IMR-90 (cell line): ENCODE measurements around the gene SLC27A6. TPM values are rescaled to one million over a fixed set of nuclear protein-coding genes. Genes with fewer than 3 reads are reported as not detected.

ENCODE experiments used
- ATAC-seq: fragments of 200-7000 bp; cut with Tn5 transposase; 2 replicates; pipeline ENCODE4 v1.9.1; 2020; ENCODE audit warnings: low read depth, mild to moderate bottlenecking, moderate library complexity
- BruUV-seq: library from RNA; stranded (reverse); fragments of 400-500 nt; replicated peaks from 2 replicates; lab custom pipeline; 2021; lab: Mats Ljungman, UMichigan
- CTCF ChIA-PET: fragments of 300-600 bp; formaldehyde crosslinking; extraction: SDS; loops from one replicate; lab custom pipeline; 2021; ENCODE audit warnings: antibody characterized with exemption; lab: Yijun Ruan, JAX
- POLR2A ChIA-PET: fragments of 300-600 bp; sonication (Branson Sonifier 250); formaldehyde crosslinking; loops from one replicate; lab custom pipeline; 2022; ENCODE audit warnings: antibody characterized with exemption; ENCODE audit not compliant: unreplicated experiment; lab: Charles Lee
- DNase-seq: peaks from one replicate; pipeline ENCODE4 v3.0.0; 2013
- H2AFZ ChIP-seq: replicated peaks from 2 replicates; pipeline ENCODE3; 2013; ENCODE audit warnings: low read length, mild to moderate bottlenecking; ENCODE audit not compliant: poor library complexity
- H2AK5ac ChIP-seq: 2 replicates; pipeline ENCODE4 v1.6.1; 2013; ENCODE audit warnings: low read depth, low read length, inconsistent platforms
- H2AK9ac ChIP-seq: replicated peaks from 2 replicates; pipeline ENCODE3; 2013; ENCODE audit warnings: mild to moderate bottlenecking, low read depth, low read length, moderate library complexity; ENCODE audit not compliant: poor library complexity
- H2BK120ac ChIP-seq: 2 replicates; pipeline ENCODE4 v1.6.1; 2013; ENCODE audit warnings: low read depth, low read length, inconsistent platforms
- H2BK15ac ChIP-seq: 3 replicates; pipeline ENCODE4 v1.6.1; 2013; ENCODE audit warnings: low read depth, low read length, inconsistent platforms
- H2BK20ac ChIP-seq: 2 replicates; pipeline ENCODE4 v1.6.1; 2013; ENCODE audit warnings: low read depth, mild to moderate bottlenecking, inconsistent platforms, low read length, moderate library complexity
- H2BK5ac ChIP-seq: 2 replicates; pipeline ENCODE4 v1.6.1; 2013; ENCODE audit warnings: mild to moderate bottlenecking, low read depth, low read length, inconsistent platforms; ENCODE audit not compliant: poor library complexity, severe bottlenecking
- H3K14ac ChIP-seq: replicated peaks from 2 replicates; pipeline ENCODE4 v1.6.1; 2013; ENCODE audit warnings: low read depth, low read length, inconsistent platforms
- H3K18ac ChIP-seq: 2 replicates; pipeline ENCODE4 v1.6.1; 2013; ENCODE audit warnings: low read depth, low read length, control low read depth
- H3K23ac ChIP-seq: 2 replicates; pipeline ENCODE4 v1.6.1; 2013; ENCODE audit warnings: low read depth, low read length, inconsistent platforms
- H3K27ac ChIP-seq: 2 replicates; pipeline ENCODE4 v1.5.1; 2013; ENCODE audit warnings: mild to moderate bottlenecking, control low read depth, low read length; ENCODE audit not compliant: insufficient read depth
- H3K27me3 ChIP-seq: 2 replicates; pipeline ENCODE4 v1.6.1; 2013; ENCODE audit warnings: low read length; ENCODE audit not compliant: control insufficient read depth, insufficient read depth
- H3K36me3 ChIP-seq: 2 replicates; pipeline ENCODE4 v1.6.1; 2013; ENCODE audit warnings: low read length, mixed read lengths; ENCODE audit not compliant: control insufficient read depth, insufficient read depth
- H3K4ac ChIP-seq: 2 replicates; pipeline ENCODE4 v1.6.1; 2013; ENCODE audit warnings: low read depth, low read length, inconsistent platforms
- H3K4me1 ChIP-seq: 2 replicates; pipeline ENCODE4 v1.6.1; 2013; ENCODE audit warnings: low read length, mixed read lengths; ENCODE audit not compliant: control insufficient read depth, insufficient read depth
- H3K4me2 ChIP-seq: 2 replicates; pipeline ENCODE4 v1.6.1; 2013; ENCODE audit warnings: low read depth, mild to moderate bottlenecking, control low read depth, low read length, moderate library complexity
- H3K4me3 ChIP-seq: 2 replicates; pipeline ENCODE4 v1.5.1; 2013; ENCODE audit warnings: low read depth, mild to moderate bottlenecking, control low read depth, low read length, moderate library complexity; ENCODE audit not compliant: insufficient read depth
- H3K56ac ChIP-seq: 2 replicates; pipeline ENCODE4 v1.6.1; 2013; ENCODE audit warnings: low read length, inconsistent platforms; ENCODE audit not compliant: insufficient read depth; ENCODE audit errors: extremely low read depth
- H3K79me1 ChIP-seq, 2 experiments: 2 replicates each; pipeline ENCODE4 v1.6.1; 2013; ENCODE audit warnings: low read length in 2 of 2, inconsistent platforms in 1 of 2, low read depth in 1 of 2
- H3K9ac ChIP-seq: 2 replicates; pipeline ENCODE4 v1.6.1; 2013; ENCODE audit warnings: low read depth, low read length, control low read depth
- H3K9me1 ChIP-seq: 2 replicates; pipeline ENCODE4 v1.6.1; 2013; ENCODE audit warnings: low read length, inconsistent platforms; ENCODE audit not compliant: insufficient read depth
- H3K9me3 ChIP-seq: 2 replicates; pipeline ENCODE4 v1.6.1; 2013; ENCODE audit warnings: low read length; ENCODE audit not compliant: control insufficient read depth, insufficient read depth
- H4K20me1 ChIP-seq: 2 replicates; pipeline ENCODE4 v1.6.1; 2013; ENCODE audit warnings: low read length, inconsistent platforms; ENCODE audit not compliant: insufficient read depth
- H4K5ac ChIP-seq: 2 replicates; pipeline ENCODE4 v1.6.1; 2013; ENCODE audit warnings: mild to moderate bottlenecking, low read depth, low read length, control low read depth
- H4K8ac ChIP-seq, 2 experiments: 2 replicates each; pipeline ENCODE4 v1.6.1; 2013; ENCODE audit warnings: low read depth in 2 of 2, low read length in 2 of 2, control low read depth in 1 of 2, inconsistent platforms in 1 of 2
- H4K91ac ChIP-seq: 2 replicates; pipeline ENCODE4 v1.6.1; 2013; ENCODE audit warnings: low read depth, low read length, inconsistent platforms; ENCODE audit not compliant: insufficient read depth
- BHLHE40 ChIP-seq: fragments of 150-350 bp; IDR thresholded peaks from 2 replicates; pipeline ENCODE4 v1.6.1; 2016; ENCODE audit warnings: mild to moderate bottlenecking, low read depth, low read length
- CEBPB ChIP-seq: IDR thresholded peaks from 2 replicates; pipeline ENCODE4 v1.6.1; 2012; ENCODE audit warnings: low read depth, low read length, improper control_type of control experiment
- CHD1 ChIP-seq: IDR thresholded peaks from 2 replicates; pipeline ENCODE4 v1.6.1; 2012; ENCODE audit warnings: low read depth, low read length, improper control_type of control experiment
- FOS ChIP-seq: fragments of 150-350 bp; IDR thresholded peaks from 2 replicates; pipeline ENCODE4 v1.6.1; 2016; ENCODE audit warnings: low read depth, low read length
- MAFK ChIP-seq: IDR thresholded peaks from 2 replicates; pipeline ENCODE4 v1.6.1; 2012; ENCODE audit warnings: low read depth, low read length, improper control_type of control experiment
- MAZ ChIP-seq: IDR thresholded peaks from 2 replicates; pipeline ENCODE4 v1.6.1; 2012; ENCODE audit warnings: low read depth, mild to moderate bottlenecking, low read length, improper control_type of control experiment, moderate library complexity, borderline replicate concordance
- MXI1 ChIP-seq: IDR thresholded peaks from 2 replicates; pipeline ENCODE4 v1.6.1; 2012; ENCODE audit warnings: low read depth, mild to moderate bottlenecking, low read length, moderate library complexity, borderline replicate concordance
- NFE2L2 ChIP-seq: fragments of 150-350 bp; IDR thresholded peaks from 2 replicates; pipeline ENCODE4 v1.6.1; 2016; ENCODE audit warnings: low read depth, mild to moderate bottlenecking, low read length
- POLR2A ChIP-seq: IDR thresholded peaks from 2 replicates; pipeline ENCODE4 v1.6.1; 2012; ENCODE audit warnings: mild to moderate bottlenecking, low read depth, low read length
- RAD21 ChIP-seq: IDR thresholded peaks from 2 replicates; pipeline ENCODE4 v1.6.1; 2012; ENCODE audit warnings: low read length, improper control_type of control experiment
- RCOR1 ChIP-seq: IDR thresholded peaks from 2 replicates; pipeline ENCODE4 v1.6.1; 2012; ENCODE audit warnings: mild to moderate bottlenecking, low read length, improper control_type of control experiment; ENCODE audit not compliant: insufficient replicate concordance
- RFX5 ChIP-seq: IDR thresholded peaks from 2 replicates; pipeline ENCODE4 v1.8.0; 2012; ENCODE audit warnings: low read depth, mild to moderate bottlenecking, low read length, moderate library complexity
- SMC3 ChIP-seq: fragments of 150-350 bp; IDR thresholded peaks from 2 replicates; pipeline ENCODE4 v1.6.1; 2016; ENCODE audit warnings: low read depth, mild to moderate bottlenecking, antibody characterized with exemption, low read length, moderate library complexity
- WGBS, 2 experiments: methylation state at CpG; one replicate each; pipeline versions ENCODE4 v1.1.5 to v1.1.7; 2013; ENCODE audit warnings: missing lambda C conversion rate in 2 of 2; ENCODE audit not compliant: insufficient read length in 1 of 2; ENCODE audit errors: extremely low coverage in 2 of 2; 5-methylcytosine and 5-hydroxymethylcytosine counted together
- dilution Hi-C: fragments of 300-500 bp; cut with HindIII; formaldehyde crosslinking; loops from one replicate; pipeline ENCODE4 v1.14.3; 2018; ENCODE audit warnings: low sequenced_read_pairs; ENCODE audit not compliant: unreplicated experiment
- in situ Hi-C: fragments of 300-500 bp; cut with MboI; formaldehyde crosslinking; loops from 3 replicates; pipeline ENCODE4 v1.14.3; 2019; ENCODE audit warnings: low sequenced_read_pairs, inconsistent platforms, mixed read lengths
- intact Hi-C: fragments of 100-400 bp; cut with micrococcal nuclease; formaldehyde crosslinking; loops from 2 replicates; pipeline ENCODE4 v1.10.0; 2022
- polyA plus RNA-seq, 3 experiments: library from polyadenylated mRNA; depleted of rRNA; stranded (reverse); fragments of >200 nt; gene quantifications; 2 replicates each; pipeline ENCODE4 v1.2.3, GENCODE V29; 2012; ENCODE audit warnings: low replicate concordance in 1 of 3
- total RNA-seq: library from RNA; depleted of rRNA; stranded (reverse); fragments of >200 nt; gene quantifications from 2 replicates; pipeline ENCODE4 v1.2.3, GENCODE V29; 2012
- TF ChIP-seq, protein P1 (sequence below): conservative IDR thresholded peaks from 2 replicates; pipeline ENCODE4 v1.5.1; 2012; ENCODE audit warnings: mild to moderate bottlenecking, low read depth, low read length, improper control_type of control experiment
- TF ChIP-seq, protein P2 (sequence below): fragments of 150-350 bp; IDR thresholded peaks from 2 replicates; pipeline ENCODE4 v1.6.1; 2017; ENCODE audit warnings: mild to moderate bottlenecking, antibody characterized with exemption, low read length, low read depth
- TF ChIP-seq, protein P3 (sequence below): fragments of 150-350 bp; IDR thresholded peaks from 2 replicates; pipeline ENCODE4 v1.6.1; 2016; ENCODE audit warnings: low read depth, mild to moderate bottlenecking, low read length, moderate library complexity, borderline replicate concordance

SLC27A6 gene
- total and polyA plus RNA-seq, 2 of the 4 experiments (the other 2 are of a cell fraction): under 0.01 to 0.02 TPM

DNA sequence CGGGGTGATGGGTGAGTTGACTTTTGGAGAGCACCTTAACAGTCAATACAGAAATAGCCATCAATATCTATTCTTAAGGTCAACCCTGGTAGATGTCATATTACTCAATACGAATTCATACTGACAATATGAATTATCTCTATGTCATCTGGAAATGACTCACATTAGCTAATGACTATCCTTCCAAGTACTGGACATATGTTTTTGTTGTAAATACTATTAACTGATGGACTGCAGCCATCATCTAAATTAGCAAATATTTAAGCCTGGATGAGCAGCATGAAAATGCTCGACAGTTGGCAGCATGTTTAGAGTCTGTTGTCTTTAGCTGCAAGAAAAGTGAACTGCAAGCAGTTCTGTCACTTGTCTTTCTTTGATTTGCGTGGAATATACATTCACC is 109.6 kb downstream of the SLC27A6 start:
- no peak overlapping the region for H3K9ac ChIP-seq
- no peaks in the 10 kb centered on the region for H3K4me1 ChIP-seq
- no peak overlapping the region for H3K18ac ChIP-seq
- no peak overlapping the region for H2BK20ac ChIP-seq
- no peak overlapping the region for H3K23ac ChIP-seq
- no peak overlapping the region for H3K14ac ChIP-seq
- H2BK5ac ChIP-seq: no peak overlapping the region
- no CpG with 5 or more reads among the region's 4 CpGs for WGBS, 2 experiments
- in situ Hi-C loops (no loop called here), dilution Hi-C loops (no loop called here), intact Hi-C loops (no loop called here)
- BruUV-seq: no TSS peak
- no peak overlapping the region for H2AFZ ChIP-seq
- H4K91ac ChIP-seq: no peak overlapping the region
- no peak overlapping the region for H3K4ac ChIP-seq
- no peak overlapping the region for H3K56ac ChIP-seq
- no peaks in the 10 kb centered on the region for H3K9me1 ChIP-seq
- no peak overlapping the region for H2BK120ac ChIP-seq
- H4K8ac ChIP-seq: no peak overlapping the region
- H2BK15ac ChIP-seq: no peak overlapping the region
- H3K4me3 ChIP-seq: no peak overlapping the region
- DNase-seq (no peak), ATAC-seq (no peak)
- H4K20me1 ChIP-seq: no peaks in the 10 kb centered on the region
- no peak overlapping the region for H3K4me2 ChIP-seq
- no peak overlapping the region for H2AK9ac ChIP-seq
- H3K9me3 ChIP-seq: no peaks in the 10 kb centered on the region
- no peak overlapping the region for H2AK5ac ChIP-seq
- no peaks in the 10 kb centered on the region for H3K36me3 ChIP-seq
- no peaks in the 10 kb centered on the region for H3K27me3 ChIP-seq
- no peaks in the 10 kb centered on the region for H3K79me1 ChIP-seq
- no peak overlapping the region for H3K27ac ChIP-seq
- TF ChIP-seq CHD1: no peak
- no peak for TF ChIP-seq SMC3
- no peak for TF ChIP-seq RAD21
- TF ChIP-seq NFE2L2: no peak
- TF ChIP-seq CEBPB: no peak
- TF ChIP-seq RFX5: no peak
- TF ChIP-seq POLR2A: no peak
- TF ChIP-seq, protein P1, sequence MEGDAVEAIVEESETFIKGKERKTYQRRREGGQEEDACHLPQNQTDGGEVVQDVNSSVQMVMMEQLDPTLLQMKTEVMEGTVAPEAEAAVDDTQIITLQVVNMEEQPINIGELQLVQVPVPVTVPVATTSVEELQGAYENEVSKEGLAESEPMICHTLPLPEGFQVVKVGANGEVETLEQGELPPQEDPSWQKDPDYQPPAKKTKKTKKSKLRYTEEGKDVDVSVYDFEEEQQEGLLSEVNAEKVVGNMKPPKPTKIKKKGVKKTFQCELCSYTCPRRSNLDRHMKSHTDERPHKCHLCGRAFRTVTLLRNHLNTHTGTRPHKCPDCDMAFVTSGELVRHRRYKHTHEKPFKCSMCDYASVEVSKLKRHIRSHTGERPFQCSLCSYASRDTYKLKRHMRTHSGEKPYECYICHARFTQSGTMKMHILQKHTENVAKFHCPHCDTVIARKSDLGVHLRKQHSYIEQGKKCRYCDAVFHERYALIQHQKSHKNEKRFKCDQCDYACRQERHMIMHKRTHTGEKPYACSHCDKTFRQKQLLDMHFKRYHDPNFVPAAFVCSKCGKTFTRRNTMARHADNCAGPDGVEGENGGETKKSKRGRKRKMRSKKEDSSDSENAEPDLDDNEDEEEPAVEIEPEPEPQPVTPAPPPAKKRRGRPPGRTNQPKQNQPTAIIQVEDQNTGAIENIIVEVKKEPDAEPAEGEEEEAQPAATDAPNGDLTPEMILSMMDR: no peak
- TF ChIP-seq FOS: no peak
- no peak for TF ChIP-seq MAZ
- TF ChIP-seq, protein P2, sequence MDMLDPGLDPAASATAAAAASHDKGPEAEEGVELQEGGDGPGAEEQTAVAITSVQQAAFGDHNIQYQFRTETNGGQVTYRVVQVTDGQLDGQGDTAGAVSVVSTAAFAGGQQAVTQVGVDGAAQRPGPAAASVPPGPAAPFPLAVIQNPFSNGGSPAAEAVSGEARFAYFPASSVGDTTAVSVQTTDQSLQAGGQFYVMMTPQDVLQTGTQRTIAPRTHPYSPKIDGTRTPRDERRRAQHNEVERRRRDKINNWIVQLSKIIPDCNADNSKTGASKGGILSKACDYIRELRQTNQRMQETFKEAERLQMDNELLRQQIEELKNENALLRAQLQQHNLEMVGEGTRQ: no peak
- no peak for TF ChIP-seq MXI1
- TF ChIP-seq, protein P3, sequence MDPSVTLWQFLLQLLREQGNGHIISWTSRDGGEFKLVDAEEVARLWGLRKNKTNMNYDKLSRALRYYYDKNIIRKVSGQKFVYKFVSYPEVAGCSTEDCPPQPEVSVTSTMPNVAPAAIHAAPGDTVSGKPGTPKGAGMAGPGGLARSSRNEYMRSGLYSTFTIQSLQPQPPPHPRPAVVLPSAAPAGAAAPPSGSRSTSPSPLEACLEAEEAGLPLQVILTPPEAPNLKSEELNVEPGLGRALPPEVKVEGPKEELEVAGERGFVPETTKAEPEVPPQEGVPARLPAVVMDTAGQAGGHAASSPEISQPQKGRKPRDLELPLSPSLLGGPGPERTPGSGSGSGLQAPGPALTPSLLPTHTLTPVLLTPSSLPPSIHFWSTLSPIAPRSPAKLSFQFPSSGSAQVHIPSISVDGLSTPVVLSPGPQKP: no peak
- no peak for TF ChIP-seq BHLHE40
- no peak for TF ChIP-seq MAFK
- no peak for TF ChIP-seq RCOR1
- ChIA-PET POLR2A (no interaction called here), CTCF (no interaction called here)
- no peak overlapping the region for H4K5ac ChIP-seq
